DLD1 (cell line): Measurements from ENCODE around the gene HS2ST1.
"Not testable (repeated sequence)": the region's sequence is repeated elsewhere in the genome, so short reads cannot be mapped to it uniquely, and the experiment has no call there.

Experiments used
- in situ Hi-C: cut with HindIII; loops from 2 replicates; pipeline ENCODE4 v1.10.0; 2017; ENCODE audit warnings: low sequenced_read_pairs

Gene HS2ST1

GRCh38 chr1:87056974-87057373 is 142.5 kb downstream of the HS2ST1 start:
- in situ Hi-C loops = no loop called here

GRCh38 chr1:87058343-87058649 is 143.9 kb downstream of the HS2ST1 start:
- in situ Hi-C loops = no loop called here

GRCh38 chr1:87061742-87062156 is 147.3 kb downstream of the HS2ST1 start:
- in situ Hi-C loops = no loop called here

- in situ Hi-C loops = no loop called here
Observed at GRCh38 chr1:87062687-87063086, 148.3 kb downstream of the HS2ST1 start.

- in situ Hi-C loops = no loop called here
Observed at GRCh38 chr1:87064309-87064708, 149.9 kb downstream of the HS2ST1 start.

- in situ Hi-C loops = no loop called here
Observed at GRCh38 chr1:87064986-87065385, 150.6 kb downstream of the HS2ST1 start.

- in situ Hi-C loops = not testable (repeated sequence)
Observed at GRCh38 chr1:87066708-87067107, 152.3 kb downstream of the HS2ST1 start.

- in situ Hi-C loops = no loop called here
Observed at GRCh38 chr1:87072411-87072810, 158.0 kb downstream of the HS2ST1 start.

- in situ Hi-C loops = no loop called here
Observed at GRCh38 chr1:87072904-87073303, 158.5 kb downstream of the HS2ST1 start.

GRCh38 chr1:87074001-87074795 is 159.8 kb downstream of the HS2ST1 start:
- in situ Hi-C loops = no loop called here

GRCh38 chr1:87077959-87078639 is 163.7 kb downstream of the HS2ST1 start:
- in situ Hi-C loops = no loop called here

- in situ Hi-C loops = no loop called here
Observed at GRCh38 chr1:87084244-87084836, 169.9 kb downstream of the HS2ST1 start.

- in situ Hi-C loops = no loop called here
Observed at GRCh38 chr1:87086120-87086519, 171.7 kb downstream of the HS2ST1 start.

- in situ Hi-C loops = no loop called here
Observed at GRCh38 chr1:87089070-87089736, 174.8 kb downstream of the HS2ST1 start.

GRCh38 chr1:87089823-87090222 is 175.4 kb downstream of the HS2ST1 start:
- in situ Hi-C loops = no loop called here

GRCh38 chr1:87091425-87091824 is 177.0 kb downstream of the HS2ST1 start:
- in situ Hi-C loops = no loop called here

GRCh38 chr1:87092846-87093245 is 178.4 kb downstream of the HS2ST1 start:
- in situ Hi-C loops = no loop called here

- in situ Hi-C loops = no loop called here
Observed at GRCh38 chr1:87093286-87093685, 178.9 kb downstream of the HS2ST1 start.

- in situ Hi-C loops = no loop called here
Observed at GRCh38 chr1:87094238-87094637, 179.8 kb downstream of the HS2ST1 start.

GRCh38 chr1:87100271-87100670 is 185.8 kb downstream of the HS2ST1 start:
- in situ Hi-C loops = no loop called here

GRCh38 chr1:87103074-87103473 is 188.6 kb downstream of the HS2ST1 start:
- in situ Hi-C loops = no loop called here

- in situ Hi-C loops = no loop called here
Observed at GRCh38 chr1:87104140-87104539, 189.7 kb downstream of the HS2ST1 start.
